Endothelial cell of umbilical vein (primary cell): ENCODE data around the gene C8A. TPM values are rescaled to one million over a fixed set of nuclear protein-coding genes. Genes with fewer than 3 reads are reported as not detected.

Experiments used
- BruUV-seq: library from RNA; stranded (reverse); fragments of 400-500 nt; replicated peaks from 2 replicates; lab custom pipeline; 2021; lab: Mats Ljungman, UMichigan
- CTCF ChIA-PET: fragments of 300-600, 350-600 bp; sonication (Branson Sonifier 250); formaldehyde crosslinking; loops from one replicate; lab custom pipeline; 2021; ENCODE audit warnings: antibody characterized with exemption, inconsistent platforms; lab: Charles Lee
- POLR2A ChIA-PET: fragments of 300-600, 350-600 bp; sonication (Branson Sonifier 250); formaldehyde crosslinking; loops from one replicate; lab custom pipeline; 2021; ENCODE audit warnings: antibody characterized with exemption, inconsistent platforms; lab: Charles Lee
- DNase-seq: peaks from one replicate; pipeline ENCODE4 v3.0.0-alpha.2; 2011; ENCODE audit warnings: low read depth, low spot score
- FAIRE-seq: peaks from 2 replicates; lab custom pipeline; 2011; peaks lifted over from hg19 to GRCh38; lab: Jason Lieb, UNC
- H2AFZ ChIP-seq: 2 replicates; pipeline ENCODE4 v1.6.0; 2012; ENCODE audit warnings: low read depth, low read length, control low read depth, inconsistent platforms
- H3K27ac ChIP-seq: 2 replicates; pipeline ENCODE4 v1.5.1; 2011; ENCODE audit warnings: low read depth, mild to moderate bottlenecking, control low read depth, low read length, moderate library complexity; ENCODE audit not compliant: insufficient read depth
- H3K27me3 ChIP-seq, 2 experiments: 2 replicates each; pipeline versions ENCODE4 v1.6.0 to v1.6.1; 2011; ENCODE audit warnings: low read length in 2 of 2, mixed read lengths in 1 of 2; ENCODE audit not compliant: control insufficient read depth in 2 of 2, insufficient read depth in 2 of 2
- H3K36me3 ChIP-seq, 2 experiments: 2 replicates in 1 of 2; 3 replicates in 1 of 2; pipeline ENCODE4 v1.5.1; 2011; ENCODE audit warnings: low read length in 2 of 2, mild to moderate bottlenecking in 1 of 2, moderate library complexity in 1 of 2; ENCODE audit not compliant: control insufficient read depth in 2 of 2, insufficient read depth in 2 of 2; ENCODE audit errors: extremely low read depth in 1 of 2
- H3K4me1 ChIP-seq: 3 replicates; pipeline ENCODE4 v1.5.1; 2011; ENCODE audit warnings: mild to moderate bottlenecking, low read length; ENCODE audit not compliant: control insufficient read depth, insufficient read depth; ENCODE audit errors: extremely low read depth
- H3K4me2 ChIP-seq: 2 replicates; pipeline ENCODE4 v1.6.1; 2011; ENCODE audit warnings: low read length, control low read depth, mixed read lengths; ENCODE audit not compliant: insufficient read depth
- H3K4me3 ChIP-seq, 3 experiments: fragments of 200-600 bp in 1 of 3; sonication (generic), shearing (Covaris generic) in 1 of 3; replicated peaks in 1 of 3; 2 replicates each; pipeline ENCODE4 v1.5.1; 2011 to 2016; ENCODE audit warnings: control low read depth in 3 of 3, low read length in 3 of 3, mild to moderate bottlenecking in 2 of 3, inconsistent platforms in 1 of 3, low read depth in 1 of 3, moderate library complexity in 1 of 3; ENCODE audit not compliant: insufficient read depth in 1 of 3
- H3K79me2 ChIP-seq: 2 replicates; pipeline ENCODE4 v1.6.0; 2012; ENCODE audit warnings: low read length, inconsistent platforms; ENCODE audit not compliant: control insufficient read depth, insufficient read depth
- H3K9ac ChIP-seq: replicated peaks from 2 replicates; pipeline ENCODE3; 2011; ENCODE audit warnings: low read length, control low read depth; ENCODE audit not compliant: insufficient read depth; ENCODE audit errors: extremely low read depth
- H3K9me1 ChIP-seq: replicated peaks from 3 replicates; pipeline ENCODE4 v1.6.0; 2011; ENCODE audit warnings: mild to moderate bottlenecking, low read length; ENCODE audit not compliant: control insufficient read depth, insufficient read depth; ENCODE audit errors: extremely low read depth
- H3K9me3 ChIP-seq: replicated peaks from 2 replicates; pipeline ENCODE4 v1.5.1; 2012; ENCODE audit warnings: low read length, inconsistent platforms; ENCODE audit not compliant: control insufficient read depth, insufficient read depth
- H4K20me1 ChIP-seq: replicated peaks from 2 replicates; pipeline ENCODE3; 2011; ENCODE audit warnings: mild to moderate bottlenecking, low read length; ENCODE audit not compliant: control insufficient read depth, insufficient read depth; ENCODE audit errors: extremely low read depth
- CTCF ChIP-seq, 2 donors: IDR thresholded peaks; 1 replicate in 1 of 2; 2 replicates in 1 of 2; pipeline ENCODE4 v1.5.1; 2011; ENCODE audit warnings: low read length in 2 of 2, mild to moderate bottlenecking in 2 of 2, moderate library complexity in 2 of 2, control low read depth in 1 of 2, inconsistent platforms in 1 of 2, low read depth in 1 of 2; ENCODE audit not compliant: insufficient read depth in 1 of 2; ENCODE audit errors: extremely low read depth in 1 of 2
- EZH2 ChIP-seq: IDR thresholded peaks from 2 replicates; pipeline ENCODE4 v1.6.1; 2012; ENCODE audit warnings: borderline replicate concordance, low read depth, mild to moderate bottlenecking, moderate library complexity, low read length, inconsistent platforms; ENCODE audit not compliant: severe bottlenecking
- FOS ChIP-seq: IDR thresholded peaks from 2 replicates; pipeline ENCODE4 v1.6.1; 2011; ENCODE audit warnings: mild to moderate bottlenecking, low read length, moderate library complexity, borderline replicate concordance; ENCODE audit not compliant: insufficient read depth
- GATA2 ChIP-seq: IDR thresholded peaks from 2 replicates; pipeline ENCODE4 v1.7.0; 2011; ENCODE audit warnings: low read depth, mild to moderate bottlenecking, moderate library complexity, mixed read lengths, low read length; ENCODE audit not compliant: insufficient read length, insufficient read depth
- JUN ChIP-seq: IDR thresholded peaks from 2 replicates; pipeline ENCODE4 v1.6.1; 2011; ENCODE audit warnings: borderline replicate concordance, low read depth; ENCODE audit not compliant: insufficient read length, insufficient read depth
- MAX ChIP-seq: IDR thresholded peaks from 2 replicates; pipeline ENCODE4 v1.6.1; 2011; ENCODE audit not compliant: insufficient read depth, insufficient read length
- MYC ChIP-seq: IDR thresholded peaks from one replicate; pipeline ENCODE4 v1.6.1; 2011; ENCODE audit warnings: mild to moderate bottlenecking, low read depth, low read length
- POLR2A ChIP-seq: IDR thresholded peaks from 2 replicates; pipeline ENCODE4 v1.6.1; 2012; ENCODE audit warnings: low read depth, mild to moderate bottlenecking, control low read depth, low read length
- POLR2AphosphoS5 ChIP-seq: IDR thresholded peaks from 2 replicates; pipeline ENCODE4 v1.6.1; 2012; ENCODE audit warnings: low read depth, mild to moderate bottlenecking, control low read depth, low read length, moderate library complexity; ENCODE audit not compliant: insufficient read depth
- dilution Hi-C: fragments of 300-500 bp; cut with MboI; formaldehyde crosslinking; loops from one replicate; pipeline ENCODE4 v1.15.0; 2019; ENCODE audit warnings: low sequenced_read_pairs; ENCODE audit not compliant: extremely low pct_ligation_motif_present
- intact Hi-C: fragments of 100-400 bp; cut with micrococcal nuclease; formaldehyde crosslinking; loops from one replicate; pipeline ENCODE4 v1.10.0; 2022
- polyA plus RNA-seq, 4 experiments: library from polyadenylated mRNA; depleted of rRNA in 3 of 4; stranded (reverse) in 3 of 4; unstranded in 1 of 4; fragments of >200 nt; gene quantifications; 2 replicates each; pipeline versions ENCODE4 v1.2.1 to v1.2.3, GENCODE V29; 2011 to 2012; ENCODE audit warnings: missing spikeins in 1 of 4
- total RNA-seq: library from RNA; stranded (reverse); gene quantifications from 2 replicates; pipeline ENCODE4 v1.2.3, GENCODE V29; 2021

Gene C8A
- total and polyA plus RNA-seq, 2 donors (not counting 3 experiments of a cell fraction or from before 2014, with no cell fraction given): not detected

- ChIA-PET CTCF (no interaction called here), POLR2A (no interaction called here)
- Histone ChIP-seq H4K20me1 (no peaks in the 10 kb centered on the region), H3K9me3 (no peaks in the 10 kb centered on the region), H3K4me2 (no peak overlapping the region), H3K4me3 (no peak overlapping the region), H3K4me1 (no peaks in the 10 kb centered on the region), H3K27me3 (no peaks in the 10 kb centered on the region), H3K27ac (no peak overlapping the region), H2AFZ (no peak overlapping the region), H3K9me1 (no peaks in the 10 kb centered on the region), H3K36me3 (no peaks in the 10 kb centered on the region), H3K9ac (no peak overlapping the region), H3K79me2 (no peaks in the 10 kb centered on the region)
- dilution Hi-C loops: no loop called here
- intact Hi-C loops: no loop called here
- DNase-seq (no peak), FAIRE-seq (no peak)
- no TSS peak for BruUV-seq
- TF ChIP-seq POLR2A (no peak), MYC (no peak), JUN (no peak), EZH2 (no peak), CTCF (IDR thresholded peaks at IDR 0.05; ENCODE audit: extremely low read depth in 1 of 2, insufficient read depth in 1 of 2, low read depth in 1 of 2, low read length in 2 of 2) (no peak), GATA2 (no peak), MAX (no peak), POLR2AphosphoS5 (no peak), FOS (no peak)
These were observed 43.4 kb downstream of the C8A start for GRCh38 chr1:56898005-56898373.
